ENCODE results near the gene SF3B6.
"Not testable (repeated sequence)": the region's sequence is repeated elsewhere in the genome, so short reads cannot be mapped to it uniquely, and the experiment has no call there.

Gene SF3B6

DNA sequence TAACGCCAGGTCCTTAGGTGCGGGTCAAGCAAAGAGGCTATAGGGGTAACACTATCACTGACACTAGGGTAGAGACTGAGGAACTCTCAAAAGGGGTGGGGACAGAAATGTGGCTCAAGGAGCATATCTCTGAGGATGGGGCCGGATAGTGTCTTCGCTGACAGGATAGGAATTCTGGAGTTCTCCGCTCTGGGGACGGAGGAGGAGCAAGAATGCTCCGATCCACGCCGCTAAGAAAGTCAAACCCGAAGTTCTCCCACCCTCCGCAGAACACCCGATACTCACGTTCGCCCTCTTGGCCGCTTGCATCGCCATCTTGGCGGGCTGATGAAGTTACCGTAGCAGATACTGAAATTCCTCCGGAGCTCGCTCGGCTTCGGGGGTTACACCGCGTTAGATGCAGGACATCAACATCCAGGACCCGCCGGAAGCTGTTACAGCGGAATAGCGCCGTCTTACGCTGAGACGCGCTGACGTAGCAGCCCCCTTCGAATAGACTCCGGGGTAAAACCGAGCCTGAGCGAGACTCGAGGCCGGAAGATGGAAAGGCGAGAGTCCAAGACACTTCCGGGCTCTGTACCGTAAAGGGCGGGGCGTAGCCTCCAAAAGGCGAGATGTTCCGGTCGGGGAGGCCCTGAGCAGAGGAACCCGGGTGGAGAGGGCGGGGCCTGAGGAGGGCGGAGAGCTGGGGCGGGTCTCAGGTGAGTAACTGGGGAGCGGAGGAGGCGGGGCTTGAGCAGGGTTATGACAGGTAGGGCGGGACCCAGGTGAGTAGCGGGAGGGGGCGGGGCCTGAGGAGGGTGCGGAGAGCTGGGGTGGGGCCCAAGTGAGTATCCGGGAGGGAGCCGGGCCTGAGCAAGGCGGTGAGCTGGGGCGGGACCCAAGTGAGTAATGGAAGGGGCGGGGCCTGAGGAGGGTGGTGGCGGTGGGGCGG lies at the start of gene SF3B6:
SF3B6 (minus strand) TSS at position 412 of the 934 bp plus-strand sequence; CDS start at position 315, 97 bp downstream.
- peak; percentile 97 for DNase-seq (ENCODE audit: low read depth, low spot score)

- no peak for DNase-seq (ENCODE audit: low read depth, low spot score)
Observed at GRCh38 chr2:24123922-24124580, 47.9 kb upstream of the SF3B6 start.

DNA sequence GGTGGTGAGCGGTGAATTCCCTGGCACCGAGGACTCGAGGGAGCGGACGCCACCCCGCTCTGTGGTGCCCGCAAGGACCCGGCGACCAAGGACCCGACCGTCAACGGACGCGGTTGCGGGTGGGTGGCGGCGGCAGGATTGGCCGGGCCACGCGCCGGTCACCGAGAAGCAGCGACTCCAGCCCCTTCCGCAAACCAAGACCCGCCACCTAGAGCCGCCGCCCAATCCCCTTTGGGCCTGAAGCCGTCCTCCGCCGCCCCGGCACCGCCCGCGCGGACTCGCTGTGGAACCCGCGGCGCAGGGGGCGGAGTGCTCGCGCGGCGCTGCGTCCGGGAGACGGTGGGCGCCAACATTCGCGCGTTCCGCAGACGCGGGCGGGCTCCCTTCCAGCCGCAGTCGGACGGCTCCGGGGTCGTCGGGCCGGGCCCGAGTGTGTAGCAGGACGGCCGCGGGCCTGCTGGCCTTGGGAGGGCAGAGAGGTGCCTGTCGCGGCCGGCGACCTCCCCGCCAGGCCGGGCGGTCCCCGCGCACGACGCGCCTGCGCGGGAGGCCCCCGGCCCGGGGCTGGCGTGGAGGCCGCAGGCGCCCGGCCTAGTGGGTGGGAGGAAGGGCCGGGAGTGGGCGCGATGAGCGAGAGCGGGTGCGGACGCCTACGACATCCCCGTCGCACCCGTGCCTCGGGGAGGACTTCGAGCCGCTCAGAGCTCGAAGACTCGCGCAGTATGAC lies 47.2 kb upstream of the SF3B6 start, which contains the start of the genes FAM228B and PFN4:
FAM228B (plus strand) TSS at position 275 of the 727 bp plus-strand sequence. CDS start 893 bp downstream, outside the sequence.
PFN4 (minus strand) TSS at position 140 of the 727 bp plus-strand sequence. CDS start 799 bp downstream, outside the sequence.
- DNase-seq (ENCODE audit: low read depth, low spot score): no peak

GRCh38 chr2:24122366-24123194 lies 46.5 kb upstream of the SF3B6 start:
- no peak for DNase-seq (ENCODE audit: low read depth, low spot score)

- no peak for DNase-seq (ENCODE audit: low read depth, low spot score)
Observed at GRCh38 chr2:24121469-24121868, 45.3 kb upstream of the SF3B6 start.

DNA sequence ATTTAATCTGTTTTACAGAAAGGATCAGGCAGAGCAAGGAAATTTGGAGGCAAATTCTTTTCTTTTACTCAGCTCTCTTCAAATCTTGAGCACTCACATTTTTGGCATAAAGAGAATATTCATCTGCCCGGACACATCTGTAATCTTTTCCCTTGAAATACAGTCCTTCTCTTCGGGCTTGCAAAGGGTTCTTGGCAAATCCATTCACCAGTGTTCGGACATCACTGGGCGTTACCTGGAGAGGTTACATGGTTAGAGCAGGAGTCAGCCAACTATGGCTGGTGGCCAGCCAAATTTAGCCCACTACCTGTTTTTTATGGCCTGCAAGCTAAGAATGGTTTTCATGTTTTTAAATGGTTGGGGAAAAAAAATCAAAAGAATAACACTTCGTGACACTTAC lies 44.9 kb upstream of the SF3B6 start:
- no peak for DNase-seq (ENCODE audit: low read depth, low spot score)

GRCh38 chr2:24117902-24118301 lies 41.8 kb upstream of the SF3B6 start:
- DNase-seq (ENCODE audit: low read depth, low spot score): no peak

GRCh38 chr2:24115057-24115456 lies 38.9 kb upstream of the SF3B6 start:
- DNase-seq (ENCODE audit: low read depth, low spot score): no peak

DNA sequence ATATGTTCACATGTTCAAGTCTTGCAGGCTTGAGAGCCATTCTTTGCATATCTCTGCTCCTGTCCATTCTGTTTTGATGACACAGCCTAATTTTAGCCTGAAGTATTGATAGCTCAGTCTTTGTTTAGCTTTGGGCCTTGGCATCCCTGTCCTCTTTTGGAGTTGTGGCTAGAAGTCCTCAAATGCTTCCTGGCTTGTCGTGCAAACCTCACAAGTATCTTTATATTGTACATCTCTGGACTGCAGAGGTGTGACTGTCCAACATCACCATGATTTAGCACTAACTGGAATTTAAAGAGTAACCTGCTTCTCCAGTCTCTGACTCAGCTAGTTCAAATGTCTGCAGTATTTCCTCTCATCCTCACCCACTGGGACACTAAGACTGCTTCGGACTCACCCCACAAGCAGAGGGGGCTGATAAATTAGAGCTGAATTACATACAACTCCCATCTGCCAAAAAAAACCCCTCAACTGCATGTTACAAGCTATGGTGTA lies 35.3 kb upstream of the SF3B6 start:
- no peak for DNase-seq (ENCODE audit: low read depth, low spot score)

DNA sequence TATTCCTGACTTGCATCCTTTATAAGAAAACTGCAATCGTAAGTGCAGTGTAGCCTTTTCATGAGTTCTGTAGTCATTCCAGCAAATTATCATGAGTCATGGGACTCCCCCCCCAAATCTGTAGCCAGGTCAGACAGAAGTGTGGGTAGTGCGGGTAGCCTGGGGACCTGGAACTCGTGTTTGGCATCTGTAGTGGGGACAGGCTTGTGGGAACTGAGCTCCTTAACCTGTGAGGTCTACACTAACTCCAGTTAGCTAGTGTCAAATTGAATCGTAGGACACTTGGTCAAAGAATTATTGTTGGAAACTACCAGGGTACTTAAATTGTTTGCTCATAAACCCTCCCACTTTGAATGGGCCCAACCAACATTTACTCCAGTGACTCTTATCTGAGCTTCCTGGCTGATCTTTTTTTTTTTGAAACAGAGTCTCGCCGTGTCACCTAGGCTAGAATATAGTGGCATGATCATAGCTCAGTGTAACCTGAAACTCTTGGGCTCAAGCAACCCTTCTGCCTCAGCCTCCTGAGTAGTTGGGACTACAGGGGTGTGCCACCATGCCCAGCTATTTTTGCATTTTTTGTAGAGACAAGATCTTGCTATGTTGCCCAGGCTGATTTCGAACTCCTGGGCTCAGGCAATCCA lies 34.7 kb upstream of the SF3B6 start:
- DNase-seq (ENCODE audit: low read depth, low spot score): no peak

- not testable (repeated sequence) for DNase-seq (ENCODE audit: low read depth, low spot score)
Observed at GRCh38 chr2:24109431-24109830, 33.3 kb upstream of the SF3B6 start.

DNA sequence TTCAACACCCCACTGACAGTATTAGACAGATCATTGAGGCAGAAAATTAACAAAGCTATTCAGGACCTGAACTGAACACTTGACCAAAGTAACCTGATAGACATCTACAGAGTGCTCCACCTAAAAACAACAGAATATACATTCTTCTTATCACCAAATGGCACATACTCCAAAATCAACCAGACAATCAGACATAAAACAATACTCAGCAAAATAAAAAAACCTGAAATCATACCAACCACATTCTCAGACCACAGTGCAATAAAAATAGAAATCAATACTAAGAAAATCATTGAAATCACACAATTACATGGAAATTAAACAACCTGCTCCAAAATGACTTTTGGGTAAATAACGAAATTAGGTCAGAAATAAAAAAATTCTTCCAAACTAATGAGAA lies 31.2 kb upstream of the SF3B6 start:
- DNase-seq (ENCODE audit: low read depth, low spot score): no peak

- DNase-seq (ENCODE audit: low read depth, low spot score): no peak
Observed at GRCh38 chr2:24106786-24107185, 30.7 kb upstream of the SF3B6 start.

DNA sequence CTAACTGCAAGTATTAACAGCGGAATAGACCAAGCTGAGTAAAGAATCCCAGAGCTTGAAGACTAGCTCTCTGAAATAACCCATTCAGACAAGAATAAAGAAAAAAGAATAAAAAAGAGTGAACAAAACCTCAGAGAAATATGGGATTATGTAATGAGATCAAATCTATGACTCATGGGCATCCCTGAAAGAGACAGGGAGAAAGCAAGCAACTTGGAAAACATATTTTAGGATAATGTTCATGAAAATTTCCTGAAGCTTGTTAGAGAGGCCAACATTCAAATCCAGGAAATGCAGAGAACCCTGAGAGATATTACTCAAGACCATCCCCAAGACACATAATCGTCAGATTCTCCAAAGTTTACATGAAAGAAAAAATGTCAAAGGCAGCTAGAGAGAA lies 29.7 kb upstream of the SF3B6 start:
- DNase-seq (ENCODE audit: low read depth, low spot score): no peak

DNA sequence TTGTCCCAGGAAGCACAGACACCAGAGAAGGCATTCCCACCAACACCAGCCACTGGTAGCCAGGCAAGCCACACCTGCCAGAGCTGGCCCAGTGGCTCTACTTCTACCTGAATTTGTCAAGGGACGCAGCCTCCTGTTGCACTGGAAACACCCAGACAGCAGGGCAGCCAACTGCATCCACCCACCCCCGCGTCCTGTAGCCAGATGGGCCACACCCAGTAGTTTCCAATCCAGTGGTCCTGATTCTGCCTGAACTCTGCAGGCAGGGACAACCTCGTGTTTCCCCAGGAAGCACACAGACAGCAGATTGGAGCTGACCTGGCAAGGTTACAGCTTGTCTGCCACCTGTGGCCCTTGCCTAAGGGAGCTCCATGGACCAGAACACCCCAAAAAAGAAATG lies 28.8 kb upstream of the SF3B6 start:
- no peak for DNase-seq (ENCODE audit: low read depth, low spot score)

DNA sequence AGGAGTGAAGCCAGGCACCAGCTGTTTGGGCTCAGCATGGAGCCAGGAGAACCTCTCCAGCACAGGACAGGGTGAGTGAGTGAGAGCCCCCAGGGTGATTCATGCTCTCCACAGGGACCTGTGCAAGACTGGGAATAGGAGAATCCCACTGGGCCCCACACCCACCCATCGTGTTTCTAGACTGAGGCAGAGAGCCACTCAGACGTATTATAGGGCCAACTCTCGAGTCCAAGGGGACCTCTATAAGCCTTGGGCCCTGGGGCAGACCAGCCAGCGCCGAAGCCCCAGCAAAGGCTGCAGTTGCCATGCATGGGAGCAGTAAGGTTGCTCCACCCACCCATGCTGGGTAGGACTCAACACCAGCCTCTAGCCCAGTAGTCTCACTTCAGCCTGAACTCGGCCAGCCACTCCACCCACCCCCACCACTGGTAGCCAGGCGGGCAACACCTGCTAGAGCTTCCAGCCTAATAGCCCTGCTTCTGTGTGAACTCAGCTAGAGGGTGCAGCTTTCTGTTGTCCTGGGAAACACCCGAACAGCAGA lies 28.1 kb upstream of the SF3B6 start:
- DNase-seq (ENCODE audit: low read depth, low spot score): no peak

GRCh38 chr2:24102677-24103076 lies 26.6 kb upstream of the SF3B6 start:
- no peak for DNase-seq (ENCODE audit: low read depth, low spot score)

DNA sequence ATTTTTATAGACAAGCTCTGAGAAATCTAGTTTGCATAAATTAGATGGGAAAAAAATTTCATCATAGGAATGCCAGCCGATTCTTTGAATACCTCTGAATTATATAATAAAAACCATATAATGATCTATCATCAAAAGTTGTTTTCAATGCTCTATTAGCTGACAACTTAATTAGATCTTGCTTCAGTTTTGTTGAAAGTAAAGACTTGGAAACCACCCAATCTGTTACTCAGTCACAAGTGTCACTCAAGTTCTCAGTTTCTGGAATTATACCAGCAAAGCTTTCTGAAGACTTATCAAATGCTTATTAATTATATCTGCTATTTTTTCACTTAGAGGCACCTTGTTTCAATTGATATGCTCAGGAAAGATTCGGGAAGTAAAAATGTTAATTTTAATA lies 25.9 kb upstream of the SF3B6 start:
- no peak for DNase-seq (ENCODE audit: low read depth, low spot score)

DNA sequence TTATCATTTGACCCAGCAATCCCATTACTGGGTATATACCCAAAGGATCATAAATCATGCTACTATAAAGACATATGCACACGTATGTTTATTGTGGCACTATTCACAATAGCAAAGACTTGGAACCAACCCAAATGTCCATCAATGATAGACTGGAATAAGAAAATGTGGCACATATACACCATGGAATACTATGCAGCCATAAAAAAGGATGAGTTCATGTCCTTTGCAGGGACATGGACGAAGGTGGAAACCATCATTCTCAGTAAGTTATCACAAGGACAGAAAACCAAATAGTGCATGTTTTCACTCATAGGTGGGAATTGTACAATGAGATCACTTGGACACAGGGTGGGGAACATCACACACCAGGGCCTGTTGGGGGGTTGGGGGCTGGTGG lies 24.6 kb upstream of the SF3B6 start:
- DNase-seq (ENCODE audit: low read depth, low spot score): not testable (repeated sequence)

DNA sequence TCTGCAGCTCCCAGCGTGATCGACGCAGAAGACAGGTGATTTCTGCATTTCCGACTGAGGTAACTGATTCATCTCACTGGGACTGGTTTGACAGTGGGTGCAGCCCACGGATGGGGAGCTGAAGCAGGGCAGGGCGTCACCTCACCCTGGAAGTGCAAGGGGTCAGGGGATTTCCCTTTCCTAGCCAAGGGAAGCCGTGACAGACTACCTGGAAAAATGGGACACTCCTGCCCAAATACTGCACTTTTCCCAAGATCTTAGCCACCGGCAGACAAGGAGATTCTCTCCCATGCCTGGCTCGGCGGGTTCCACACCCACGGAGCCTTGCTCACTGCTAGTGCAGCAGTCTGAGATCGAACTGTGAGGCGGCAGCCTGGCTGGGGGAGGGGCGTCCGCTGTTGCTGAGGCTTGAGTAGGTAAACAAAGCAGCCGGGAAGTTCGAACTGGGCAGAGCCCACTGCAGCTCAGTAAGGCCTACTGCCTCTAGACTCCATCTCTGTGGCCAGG lies 19.1 kb upstream of the SF3B6 start:
- DNase-seq (ENCODE audit: low read depth, low spot score): not testable (repeated sequence)
